HG03439 (cell line): ENCODE data around the gene ASTN1.

ENCODE experiments used
- ATAC-seq: cut with Tn5 transposase; IDR thresholded peaks from one replicate; pipeline ENCODE4 v1.9.1; 2021; ENCODE audit warnings: mild to moderate bottlenecking, moderate library complexity; ENCODE audit not compliant: unreplicated experiment

ASTN1 gene

GRCh38 chr1:176884911-176885310 is 279.6 kb downstream of the ASTN1 start:
- ATAC-seq, result no peak

- ATAC-seq, result no peak
Measured at GRCh38 chr1:176884286-176884685, 280.2 kb downstream of the ASTN1 start.

- ATAC-seq, result no peak
Measured at GRCh38 chr1:176880955-176881595, 283.4 kb downstream of the ASTN1 start.

GRCh38 chr1:176879784-176880620 is 284.5 kb downstream of the ASTN1 start:
- ATAC-seq, result no peak

- ATAC-seq, result no peak
Measured at GRCh38 chr1:176878750-176879536, 285.6 kb downstream of the ASTN1 start.

- no peak for ATAC-seq
Measured at GRCh38 chr1:176877557-176877956, 287.0 kb downstream of the ASTN1 start.

- ATAC-seq, result no peak
Measured at GRCh38 chr1:176876966-176877515, 287.5 kb downstream of the ASTN1 start.

GRCh38 chr1:176869577-176869976 is 294.9 kb downstream of the ASTN1 start:
- ATAC-seq, result no peak

- ATAC-seq, result no peak
Measured at GRCh38 chr1:176866011-176866714, 298.3 kb downstream of the ASTN1 start.

- ATAC-seq, result no peak
Measured at GRCh38 chr1:176864211-176864610, 300.3 kb downstream of the ASTN1 start.

- ATAC-seq, result no peak
Measured at GRCh38 chr1:176863613-176864012, 300.9 kb downstream of the ASTN1 start.

- ATAC-seq, result no peak
Measured at GRCh38 chr1:176858433-176858916, 306.0 kb downstream of the ASTN1 start.

- no peak for ATAC-seq
Measured at GRCh38 chr1:176857632-176858031, 306.9 kb downstream of the ASTN1 start.

- no peak for ATAC-seq
Measured at GRCh38 chr1:176854758-176855745, 309.5 kb downstream of the ASTN1 start.

- ATAC-seq, result no peak
Measured at GRCh38 chr1:176854121-176854520, 310.4 kb downstream of the ASTN1 start.

- ATAC-seq, result no peak
Measured at GRCh38 chr1:176853503-176853902, 311.0 kb downstream of the ASTN1 start.

- no peak for ATAC-seq
Measured at GRCh38 chr1:176852124-176852523, 312.4 kb downstream of the ASTN1 start.

- no peak for ATAC-seq
Measured at GRCh38 chr1:176850871-176851270, 313.6 kb downstream of the ASTN1 start.

- no peak for ATAC-seq
Measured at GRCh38 chr1:176849281-176849680, 315.2 kb downstream of the ASTN1 start.
